NCI-H69 (cell line): Measurements from ENCODE around the gene IFT57.
A peak's percentile ranks its signal among the peaks of the same experiment; 100 is the strongest.

ENCODE experiments used
- DNase-seq: peaks from one replicate; lab custom pipeline; 2025; lab: John Stamatoyannopoulos, UW

The IFT57 gene

GRCh38 chr3:108125153-108125543, 97.1 kb downstream of the IFT57 start:
- peak; percentile 28 for DNase-seq

- peak; percentile 62 for DNase-seq
These were observed 97.7 kb downstream of the IFT57 start for GRCh38 chr3:108124337-108125152.

DNA sequence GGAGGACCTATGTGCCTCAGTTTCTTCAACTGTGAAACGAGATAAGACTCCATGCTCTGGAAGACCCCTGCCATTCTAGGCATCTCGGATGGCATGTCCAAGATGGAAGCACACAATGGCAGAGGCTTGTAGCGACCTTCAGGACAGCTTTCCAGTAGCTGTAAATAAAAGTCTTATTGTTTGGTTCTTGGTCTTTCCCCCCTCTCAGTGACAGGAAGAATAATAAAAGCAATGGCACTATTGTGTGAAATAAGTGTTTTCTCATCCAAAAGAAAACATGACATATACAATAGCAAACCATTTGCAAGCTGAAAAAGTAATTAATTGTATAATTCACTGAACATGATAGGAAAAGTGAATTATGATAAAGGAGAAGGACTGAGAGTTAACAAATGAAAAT, 98.9 kb downstream of the IFT57 start:
- no peak for DNase-seq

GRCh38 chr3:108122276-108122675, 99.9 kb downstream of the IFT57 start:
- DNase-seq: peak; percentile 90

GRCh38 chr3:108119398-108120104, 102.7 kb downstream of the IFT57 start:
- no peak for DNase-seq

GRCh38 chr3:108118038-108118768, 104.0 kb downstream of the IFT57 start:
- DNase-seq: no peak

DNA sequence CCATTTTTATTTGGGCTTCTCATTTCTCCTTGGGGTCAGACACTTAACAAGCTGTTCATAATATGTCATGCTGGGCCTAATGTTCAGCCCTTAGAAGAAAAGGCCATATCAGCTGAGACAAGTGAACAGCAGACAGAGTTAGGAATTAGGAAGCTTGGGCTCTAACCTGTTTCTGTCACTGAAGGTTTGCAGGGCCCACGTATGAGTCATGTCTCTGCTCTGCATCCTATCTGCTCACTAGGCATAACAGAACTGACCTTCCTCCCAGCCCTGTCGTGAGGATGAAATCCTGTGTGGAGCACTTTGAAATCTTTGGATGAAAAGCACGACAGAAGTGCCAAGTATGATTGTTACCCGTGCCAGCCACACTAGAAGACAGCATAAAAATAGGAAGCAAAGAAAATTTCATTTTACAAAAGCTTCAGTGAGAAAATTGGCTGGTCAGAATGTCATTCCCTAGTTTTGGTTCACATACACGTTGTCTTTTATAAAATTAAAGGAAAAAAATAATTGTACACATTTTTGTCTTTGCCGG, 104.9 kb downstream of the IFT57 start:
- peak; percentile 19 for DNase-seq

DNA sequence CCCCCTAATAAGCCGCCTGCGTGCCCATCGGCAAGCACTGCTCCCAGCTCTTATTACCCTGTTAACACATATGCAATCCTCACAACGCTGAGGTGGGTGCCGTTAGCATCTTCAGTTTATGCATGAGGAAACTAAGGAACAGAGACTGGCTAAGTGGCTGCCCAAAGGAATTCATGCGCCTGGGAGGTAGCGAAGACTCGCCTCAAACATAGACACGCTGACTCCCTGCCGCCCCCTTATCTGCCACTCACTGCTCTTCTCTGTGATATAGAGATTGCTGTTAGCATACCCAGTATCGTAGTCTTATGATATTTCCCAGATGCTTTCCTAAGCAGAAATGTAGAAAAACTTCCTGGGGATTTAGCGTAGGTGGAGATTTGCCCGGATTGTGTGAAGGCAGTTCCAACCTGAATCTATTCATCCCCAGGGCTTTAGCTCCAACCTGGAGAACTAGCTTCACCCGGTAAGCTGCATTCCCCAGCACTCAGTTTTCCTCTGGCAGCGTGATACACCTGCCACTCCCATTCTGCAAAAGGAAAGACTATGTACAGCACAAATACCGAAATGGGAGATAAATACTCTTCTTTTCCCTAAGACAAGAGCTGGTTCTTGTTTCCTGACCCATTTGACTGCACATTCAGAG, 107.7 kb downstream of the IFT57 start:
- no peak for DNase-seq

GRCh38 chr3:108113975-108114374, 108.2 kb downstream of the IFT57 start:
- DNase-seq: no peak

- DNase-seq: no peak
These were observed 111.3 kb downstream of the IFT57 start for GRCh38 chr3:108110934-108111333.
